Neural cell (in vitro differentiated cells): ENCODE measurements around the gene LIF. TPM values are rescaled to one million over a fixed set of nuclear protein-coding genes. Genes with fewer than 3 reads are reported as not detected.

ENCODE experiments used
- H2AFZ ChIP-seq: fragments of 200-600, 300-800 bp; sonication (generic), shearing (Covaris generic); 2 replicates; pipeline ENCODE4 v1.6.0; 2014; ENCODE audit warnings: low read depth, mild to moderate bottlenecking, antibody characterized with exemption, low read length, moderate library complexity
- H3F3A ChIP-seq: fragments of 200-600 bp; shearing (Covaris generic); 2 replicates; pipeline ENCODE4 v1.6.1; 2016; ENCODE audit warnings: mild to moderate bottlenecking, moderate library complexity, mixed read lengths, antibody characterized with exemption, low read length; ENCODE audit not compliant: insufficient read depth, poor library complexity, severe bottlenecking
- H3K27ac ChIP-seq: fragments of 200-600, 300-800 bp; sonication (generic), shearing (Covaris generic); 2 replicates; pipeline ENCODE4 v1.5.1; 2014; ENCODE audit warnings: mild to moderate bottlenecking, low read length, moderate library complexity
- H3K27me3 ChIP-seq: fragments of 300-800, 200-600 bp; sonication (generic), shearing (Covaris generic); 2 replicates; pipeline ENCODE4 v1.6.0; 2014; ENCODE audit warnings: mild to moderate bottlenecking, low read depth, low read length, moderate library complexity; ENCODE audit not compliant: insufficient read depth
- H3K36me3 ChIP-seq: fragments of 300-800, 200-600 bp; sonication (generic), shearing (Covaris generic); 2 replicates; pipeline ENCODE4 v1.5.1; 2014; ENCODE audit warnings: mild to moderate bottlenecking, antibody characterized with exemption, low read length, moderate library complexity; ENCODE audit not compliant: insufficient read depth
- H3K4me2 ChIP-seq: fragments of 300-800, 200-600 bp; sonication (generic), shearing (Covaris generic); 2 replicates; pipeline ENCODE4 v1.6.0; 2014; ENCODE audit warnings: mild to moderate bottlenecking, low read length
- H3K4me3 ChIP-seq: fragments of 300-800, 200-600 bp; sonication (generic), shearing (Covaris generic); 2 replicates; pipeline ENCODE4 v1.5.1; 2014; ENCODE audit warnings: mild to moderate bottlenecking, low read length, moderate library complexity
- H3K79me2 ChIP-seq: fragments of 200-600 bp; shearing (Covaris generic); replicated peaks from 2 replicates; pipeline ENCODE4 v1.6.0; 2014; ENCODE audit warnings: mild to moderate bottlenecking, low read length, moderate library complexity; ENCODE audit not compliant: insufficient read depth
- H3K9ac ChIP-seq: fragments of 300-800, 200-600 bp; sonication (generic), shearing (Covaris generic); 2 replicates; pipeline ENCODE4 v1.6.1; 2016; ENCODE audit warnings: mild to moderate bottlenecking, low read length, mixed read lengths
- H3K9me2 ChIP-seq: fragments of 200-600 bp; shearing (Covaris generic); 2 replicates; pipeline ENCODE4 v1.6.1; 2016; ENCODE audit warnings: mild to moderate bottlenecking, low read length, mixed read lengths; ENCODE audit not compliant: insufficient read depth
- H3K9me3 ChIP-seq: fragments of 200-600, 300-800 bp; sonication (generic), shearing (Covaris generic); 2 replicates; pipeline ENCODE4 v1.6.1; 2016; ENCODE audit warnings: mild to moderate bottlenecking, mixed run types, low read length, moderate library complexity, mixed read lengths
- H4K20me1 ChIP-seq: fragments of 200-600 bp; shearing (Covaris generic); 2 replicates; pipeline ENCODE4 v1.6.1; 2016; ENCODE audit warnings: mild to moderate bottlenecking, mixed run types; ENCODE audit not compliant: insufficient read depth
- CTCF ChIP-seq: fragments of 450-650 bp; IDR thresholded peaks from 2 replicates; pipeline ENCODE4 v1.5.1; 2014; ENCODE audit warnings: antibody characterized with exemption, mild to moderate bottlenecking, moderate library complexity; ENCODE audit not compliant: poor library complexity, severe bottlenecking
- EP300 ChIP-seq: fragments of 450-650 bp; conservative IDR thresholded peaks from 2 replicates; pipeline ENCODE4 v1.6.1; 2014; ENCODE audit warnings: antibody characterized with exemption, mild to moderate bottlenecking, moderate library complexity; ENCODE audit not compliant: poor library complexity, severe bottlenecking
- EZH2 ChIP-seq: fragments of 200-600, 300-800 bp; shearing (Covaris generic), sonication (generic); IDR thresholded peaks from 2 replicates; pipeline ENCODE4 v1.6.1; 2014; ENCODE audit warnings: antibody characterized with exemption, low read length, borderline replicate concordance, mild to moderate bottlenecking; ENCODE audit not compliant: insufficient read depth, poor library complexity, severe bottlenecking
- MXI1 ChIP-seq: fragments of 450-650 bp; conservative IDR thresholded peaks from 2 replicates; pipeline ENCODE4 v1.6.1; 2014; ENCODE audit warnings: antibody characterized with exemption, mild to moderate bottlenecking; ENCODE audit not compliant: poor library complexity, severe bottlenecking
- POLR2AphosphoS5 ChIP-seq: IDR thresholded peaks from 2 replicates; pipeline ENCODE4 v1.6.1; 2012
- RAD21 ChIP-seq: fragments of 450-650 bp; conservative IDR thresholded peaks from 2 replicates; pipeline ENCODE4 v1.6.1; 2014; ENCODE audit warnings: antibody characterized with exemption, mild to moderate bottlenecking, moderate library complexity
- REST ChIP-seq: IDR thresholded peaks from 2 replicates; pipeline ENCODE4 v1.6.1; 2012; ENCODE audit warnings: borderline replicate concordance
- SMC3 ChIP-seq: fragments of 450-650 bp; conservative IDR thresholded peaks from 2 replicates; pipeline ENCODE4 v1.6.1; 2014; ENCODE audit warnings: antibody characterized with exemption, mild to moderate bottlenecking, moderate library complexity; ENCODE audit not compliant: poor library complexity
- TAF1 ChIP-seq: IDR thresholded peaks from 2 replicates; pipeline ENCODE4 v1.6.1; 2012; ENCODE audit warnings: low read depth
- polyA plus RNA-seq: library from polyadenylated mRNA; depleted of rRNA; stranded (reverse); fragments of >200 nt; gene quantifications from 2 replicates; pipeline ENCODE4 v1.2.3, GENCODE V29; 2014

LIF gene
- polyA plus RNA-seq, 1 donor from 2014 or later, result 0.05 TPM

DNA sequence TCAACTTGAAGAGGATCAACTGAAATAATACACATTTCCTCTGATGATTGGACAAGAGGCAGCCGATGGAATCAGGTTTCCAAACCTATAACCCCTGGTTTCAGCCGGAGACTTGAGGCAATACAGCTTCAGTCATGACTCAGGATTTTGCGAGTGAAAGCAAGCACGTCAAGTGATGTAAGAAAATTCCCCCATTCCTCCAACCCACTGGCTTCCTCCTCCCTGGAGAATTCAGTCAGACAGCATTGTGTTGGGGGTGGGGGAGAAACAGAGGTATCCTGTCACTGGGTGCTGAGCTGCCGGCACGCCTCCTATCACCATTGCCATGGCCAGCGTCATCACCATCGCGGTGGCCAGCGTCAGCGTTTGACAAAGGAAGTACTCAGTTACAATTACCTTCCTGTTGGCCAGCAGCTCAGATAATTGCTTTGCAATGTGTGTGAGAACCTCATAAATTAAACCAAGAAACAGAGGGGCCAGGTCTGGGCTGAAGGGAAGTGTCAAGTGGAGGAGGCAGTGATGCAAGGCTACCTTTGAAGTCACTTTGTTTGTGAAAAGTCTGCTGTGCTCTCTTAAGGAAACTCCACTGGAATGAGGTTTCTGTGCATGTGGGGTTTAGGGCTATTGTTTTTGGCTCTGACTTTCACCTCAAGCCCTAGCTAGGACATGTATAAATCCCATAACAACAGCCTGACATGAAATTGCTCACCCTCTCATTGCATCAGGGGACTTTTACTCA is 50.2 kb downstream of the LIF start:
- no peaks in the 10 kb centered on the region for H3K9me3 ChIP-seq
- H3F3A ChIP-seq, result no peaks in the 10 kb centered on the region
- no peak overlapping the region for H3K9ac ChIP-seq
- no peak overlapping the region for H2AFZ ChIP-seq
- no peak overlapping the region for H3K4me2 ChIP-seq
- H3K27me3 ChIP-seq, result no peaks in the 10 kb centered on the region
- no peak overlapping the region for H3K27ac ChIP-seq
- H3K79me2 ChIP-seq, result no peaks in the 10 kb centered on the region
- no peaks in the 10 kb centered on the region for H4K20me1 ChIP-seq
- no peaks in the 10 kb centered on the region for H3K36me3 ChIP-seq
- H3K4me3 ChIP-seq, result no peak overlapping the region
- no peaks in the 10 kb centered on the region for H3K9me2 ChIP-seq
- TF ChIP-seq REST (no peak), SMC3 (no peak), POLR2AphosphoS5 (no peak), EZH2 (no peak), RAD21 (no peak)

- Histone ChIP-seq H3K4me3 (no peak overlapping the region), H3K4me2 (no peak overlapping the region), H3K9me2 (no peaks in the 10 kb centered on the region), H3K9ac (no peak overlapping the region), H3K36me3 (no peaks in the 10 kb centered on the region), H3K27me3 (no peaks in the 10 kb centered on the region), H3K9me3 (no peaks in the 10 kb centered on the region), H4K20me1 (no peaks in the 10 kb centered on the region), H3K27ac (no peak overlapping the region), H2AFZ (no peak overlapping the region), H3F3A (no peaks in the 10 kb centered on the region), H3K79me2 (no peaks in the 10 kb centered on the region)
- TF ChIP-seq MXI1 (no peak), RAD21 (no peak), EP300 (no peak), REST (no peak), EZH2 (no peak), TAF1 (no peak), POLR2AphosphoS5 (no peak), CTCF (no peak), SMC3 (no peak)
These were observed 51.1 kb downstream of the LIF start for GRCh38 chr22:30195245-30196140.
